Calu3 (cell line): ENCODE measurements around the gene TMEM178B. TPM values are rescaled to one million over a fixed set of nuclear protein-coding genes. Genes with fewer than 3 reads are reported as not detected.

Source experiments
- BruUV-seq: library from RNA; stranded (reverse); fragments of 400-500 nt; replicated peaks from 2 replicates; lab custom pipeline; 2021; lab: Mats Ljungman, UMichigan
- CTCF ChIA-PET: fragments of 300-600 bp; sonication (Branson Sonifier 250); formaldehyde crosslinking; loops from one replicate; lab custom pipeline; 2022; ENCODE audit warnings: antibody characterized with exemption; lab: Charles Lee
- DNase-seq: peaks from one replicate; pipeline ENCODE4 v3.0.0; 2022
- H3K27ac Mint-ChIP-seq: one replicate; pipeline ENCODE4 v1.8.0; 2022; ENCODE audit warnings: mixed read lengths; ENCODE audit not compliant: unreplicated experiment
- H3K27me3 Mint-ChIP-seq: one replicate; pipeline ENCODE4 v1.8.0; 2022; ENCODE audit warnings: mixed read lengths; ENCODE audit not compliant: unreplicated experiment
- H3K36me3 Mint-ChIP-seq: one replicate; pipeline ENCODE4 v1.8.0; 2022; ENCODE audit warnings: mild to moderate bottlenecking, moderate library complexity, mixed read lengths; ENCODE audit not compliant: insufficient read depth, unreplicated experiment
- H3K4me1 Mint-ChIP-seq: one replicate; pipeline ENCODE4 v1.8.0; 2022; ENCODE audit warnings: mild to moderate bottlenecking, low read depth, mixed read lengths; ENCODE audit not compliant: unreplicated experiment
- H3K4me3 Mint-ChIP-seq: one replicate; pipeline ENCODE4 v1.8.0; 2022; ENCODE audit warnings: mild to moderate bottlenecking, low read depth, moderate library complexity, mixed read lengths; ENCODE audit not compliant: unreplicated experiment
- H3K9me3 Mint-ChIP-seq: one replicate; pipeline ENCODE4 v1.8.0; 2022; ENCODE audit warnings: low read depth, mixed read lengths; ENCODE audit not compliant: unreplicated experiment
- intact Hi-C: fragments of 100-400 bp; cut with micrococcal nuclease; formaldehyde crosslinking; loops from one replicate; pipeline ENCODE4 v1.10.0; 2022; ENCODE audit not compliant: unreplicated experiment
- total RNA-seq: library from RNA; stranded (reverse); gene quantifications from 2 replicates; pipeline ENCODE4 v1.2.3, GENCODE V29; 2022
- TF ChIP-seq, protein P1 (sequence below): fragments of 200-600 bp; IDR thresholded peaks from one replicate; pipeline ENCODE4 v1.8.0; 2022; ENCODE audit warnings: antibody characterized with exemption; ENCODE audit not compliant: unreplicated experiment

TMEM178B gene
- total RNA-seq, 1 experiment from 2014 or later, result 1.5 TPM

DNA sequence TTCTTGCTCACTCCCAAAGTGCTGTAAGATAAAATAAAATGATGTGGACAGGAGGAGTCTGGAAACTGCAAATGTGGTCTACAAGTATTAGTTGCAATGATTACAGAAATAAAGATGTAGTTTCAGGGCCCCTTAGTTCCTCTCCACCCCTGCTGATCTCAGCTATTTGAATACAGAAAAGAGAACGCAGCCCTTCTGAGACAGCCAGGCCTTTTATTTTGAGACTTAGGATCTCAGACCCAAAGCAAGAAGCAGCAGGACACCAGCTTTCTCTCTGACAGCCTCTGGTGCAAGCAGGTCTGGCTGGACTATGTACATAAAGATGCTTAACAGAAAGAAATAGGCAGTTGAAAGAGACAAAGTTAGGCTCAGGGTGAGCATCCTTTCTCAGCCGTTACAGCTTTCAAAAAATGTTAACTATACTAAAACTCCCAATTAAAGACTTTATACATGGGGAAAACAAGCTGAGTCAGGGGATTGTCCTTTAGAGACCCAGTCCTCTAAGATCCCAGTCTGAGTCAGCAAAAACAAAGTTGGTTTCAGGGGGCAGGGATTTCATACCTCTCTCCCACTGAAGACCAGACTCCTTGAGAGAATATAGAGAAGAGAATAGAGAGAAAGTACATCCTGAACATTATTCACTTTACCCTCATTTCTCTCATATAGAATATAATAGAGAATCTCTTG is 220.4 kb downstream of the TMEM178B start:
- TF ChIP-seq, protein P1, sequence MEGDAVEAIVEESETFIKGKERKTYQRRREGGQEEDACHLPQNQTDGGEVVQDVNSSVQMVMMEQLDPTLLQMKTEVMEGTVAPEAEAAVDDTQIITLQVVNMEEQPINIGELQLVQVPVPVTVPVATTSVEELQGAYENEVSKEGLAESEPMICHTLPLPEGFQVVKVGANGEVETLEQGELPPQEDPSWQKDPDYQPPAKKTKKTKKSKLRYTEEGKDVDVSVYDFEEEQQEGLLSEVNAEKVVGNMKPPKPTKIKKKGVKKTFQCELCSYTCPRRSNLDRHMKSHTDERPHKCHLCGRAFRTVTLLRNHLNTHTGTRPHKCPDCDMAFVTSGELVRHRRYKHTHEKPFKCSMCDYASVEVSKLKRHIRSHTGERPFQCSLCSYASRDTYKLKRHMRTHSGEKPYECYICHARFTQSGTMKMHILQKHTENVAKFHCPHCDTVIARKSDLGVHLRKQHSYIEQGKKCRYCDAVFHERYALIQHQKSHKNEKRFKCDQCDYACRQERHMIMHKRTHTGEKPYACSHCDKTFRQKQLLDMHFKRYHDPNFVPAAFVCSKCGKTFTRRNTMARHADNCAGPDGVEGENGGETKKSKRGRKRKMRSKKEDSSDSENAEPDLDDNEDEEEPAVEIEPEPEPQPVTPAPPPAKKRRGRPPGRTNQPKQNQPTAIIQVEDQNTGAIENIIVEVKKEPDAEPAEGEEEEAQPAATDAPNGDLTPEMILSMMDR, result no peak
- DNase-seq, result no peak
- CTCF ChIA-PET, result no interaction called here
- peaks cover 4% of the 10 kb centered on the region for H3K9me3 Mint-ChIP-seq
- no TSS peak for BruUV-seq
- no peak overlapping the region for H3K4me3 Mint-ChIP-seq
- no peaks in the 10 kb centered on the region for H3K36me3 Mint-ChIP-seq
- intact Hi-C loops, result no loop called here
- H3K4me1 Mint-ChIP-seq, result no peaks in the 10 kb centered on the region
- H3K27me3 Mint-ChIP-seq, result no peaks in the 10 kb centered on the region
- H3K27ac Mint-ChIP-seq, result no peak overlapping the region

DNA sequence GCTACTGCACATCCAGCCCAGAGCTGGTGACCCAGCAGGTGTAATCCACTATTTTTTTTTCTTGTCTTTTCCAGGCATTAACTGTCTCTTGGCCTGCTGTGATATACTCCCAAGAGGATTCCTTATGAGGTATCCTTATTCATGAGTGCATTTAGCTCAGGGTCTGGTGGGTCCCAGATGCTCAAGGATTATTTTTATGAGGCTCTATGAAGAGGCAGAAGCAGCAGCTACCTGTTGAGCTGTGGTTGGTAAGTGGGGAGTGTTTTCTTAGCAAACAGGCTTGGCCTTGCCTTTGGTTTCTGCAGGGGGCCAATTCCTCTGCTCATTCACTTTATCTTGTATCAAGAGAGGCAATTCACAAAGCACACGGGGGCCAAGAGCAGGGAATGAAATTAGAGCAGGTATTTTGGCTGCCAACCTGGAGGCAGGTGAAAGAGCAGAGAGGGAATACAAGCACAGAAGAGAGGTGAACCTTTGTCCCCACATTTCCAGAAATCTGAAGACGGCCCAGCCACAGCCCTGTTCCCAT is 221.6 kb downstream of the TMEM178B start:
- Mint-ChIP-seq H3K27ac (no peak overlapping the region), H3K4me3 (no peak overlapping the region), H3K9me3 (peaks cover 4% of the 10 kb centered on the region), H3K4me1 (no peaks in the 10 kb centered on the region), H3K36me3 (no peaks in the 10 kb centered on the region), H3K27me3 (no peaks in the 10 kb centered on the region)
- no peak for DNase-seq
- CTCF ChIA-PET, result interaction anchor here (0.6 kb wide), 1 partner anchor 11 kb away, joined by 3 read pairs; no protein-coding TSS in a partner anchor
- TF ChIP-seq, protein P1, result no peak
- BruUV-seq, result no TSS peak
- intact Hi-C loops, result no loop called here

DNA sequence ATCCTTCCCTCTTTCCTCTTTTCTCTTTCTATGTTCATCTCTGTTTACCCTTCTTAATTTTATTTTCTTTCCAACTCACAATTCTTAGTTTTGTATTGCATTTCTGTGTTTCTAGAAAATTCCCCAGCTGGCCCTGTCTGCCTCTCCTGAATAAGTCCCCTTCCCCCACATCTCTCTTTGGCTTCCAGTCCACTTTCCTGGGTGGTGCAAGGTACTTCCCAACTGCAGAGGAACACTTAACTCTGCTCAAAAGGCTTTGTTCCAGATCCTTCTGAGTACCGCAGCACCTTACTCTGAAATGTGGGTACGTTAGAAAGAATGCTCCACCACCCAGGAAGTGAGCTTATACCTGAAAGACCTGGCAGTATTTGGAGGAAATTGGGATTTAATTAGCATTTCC is 227.0 kb downstream of the TMEM178B start:
- TF ChIP-seq, protein P1, result no peak
- Mint-ChIP-seq H3K27ac (no peak overlapping the region), H3K36me3 (no peaks in the 10 kb centered on the region), H3K27me3 (no peaks in the 10 kb centered on the region), H3K4me3 (no peak overlapping the region), H3K4me1 (no peaks in the 10 kb centered on the region), H3K9me3 (peaks cover 4% of the 10 kb centered on the region)
- intact Hi-C loops, result no loop called here
- BruUV-seq, result no TSS peak
- no peak for DNase-seq
- CTCF ChIA-PET, result interaction anchor here (0.6 kb wide), 1 partner anchor 30 kb away, joined by 3 read pairs; no protein-coding TSS in a partner anchor

DNA sequence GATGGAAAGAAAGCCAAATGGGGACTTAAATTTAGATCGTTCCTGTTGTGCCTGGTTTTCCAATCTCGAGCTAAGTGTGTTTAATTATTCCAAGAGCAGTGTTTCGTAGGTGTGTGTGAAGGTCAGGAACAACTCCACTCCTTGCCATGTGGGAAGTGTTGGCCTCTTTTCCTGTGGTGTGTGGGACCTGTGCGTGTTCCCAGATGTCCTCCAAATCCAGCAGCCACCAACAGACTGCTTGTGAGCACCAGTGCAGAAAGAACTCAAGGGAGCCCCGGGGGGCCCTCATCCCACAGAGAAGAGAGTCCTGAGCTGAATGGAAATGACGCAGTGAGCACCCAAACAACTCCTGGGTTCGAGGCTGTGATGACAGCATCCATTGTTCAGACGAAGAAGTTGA is 227.7 kb downstream of the TMEM178B start:
- no peak for DNase-seq
- H3K4me1 Mint-ChIP-seq, result no peaks in the 10 kb centered on the region
- CTCF ChIA-PET, result interaction anchor here (0.6 kb wide), 1 partner anchor 30 kb away, joined by 3 read pairs; no protein-coding TSS in a partner anchor
- no TSS peak for BruUV-seq
- no peak overlapping the region for H3K27ac Mint-ChIP-seq
- no peak overlapping the region for H3K4me3 Mint-ChIP-seq
- peaks cover 4% of the 10 kb centered on the region for H3K9me3 Mint-ChIP-seq
- no peaks in the 10 kb centered on the region for H3K27me3 Mint-ChIP-seq
- TF ChIP-seq, protein P1, result no peak
- intact Hi-C loops, result no loop called here
- no peaks in the 10 kb centered on the region for H3K36me3 Mint-ChIP-seq
